ENCODE measurements around the gene PXDN.
A peak's percentile ranks its signal among the peaks of the same experiment; 100 is the strongest.

The PXDN gene

DNA sequence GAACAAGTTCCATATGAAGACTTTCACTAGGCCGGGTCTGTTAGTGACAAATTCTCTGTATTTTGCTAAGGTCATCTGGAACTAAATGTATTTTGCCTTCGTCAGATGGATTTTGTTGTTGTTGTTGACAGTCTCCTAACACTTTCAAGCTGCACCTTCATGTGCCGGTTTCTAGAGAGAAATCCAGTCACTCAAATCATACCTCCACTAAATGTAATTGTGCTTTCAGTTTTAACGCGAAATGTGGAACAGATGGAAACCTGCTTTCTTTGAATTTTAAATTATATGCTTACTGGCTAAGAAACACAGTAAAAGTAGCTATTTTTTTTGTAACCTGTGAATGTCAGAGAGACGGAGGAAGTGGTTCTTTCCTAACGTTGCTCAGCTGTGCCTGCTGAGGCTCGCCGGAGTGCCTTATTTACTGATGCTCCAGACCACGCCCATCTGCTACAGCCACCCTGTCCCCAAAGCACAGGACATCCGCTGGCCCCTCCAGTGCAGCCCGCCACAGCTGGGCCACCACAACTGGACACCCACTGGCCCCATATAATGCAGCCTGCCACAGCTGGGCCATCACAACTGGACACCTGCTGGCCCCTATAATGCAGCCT is 134.7 kb downstream of the PXDN start:
- no peak overlapping the region for H3K4me3 ChIP-seq (ENCODE audit: control insufficient read depth, low read depth, low read length)
- TF ChIP-seq CTCF (conservative IDR thresholded peaks at IDR 0.05; ENCODE audit: control insufficient read depth, insufficient read depth, low read depth, low read length), result no peak
- no peak for DNase-seq (ENCODE audit: low read depth)

- no peak for DNase-seq (ENCODE audit: low read depth)
- H3K4me3 ChIP-seq (ENCODE audit: control insufficient read depth, low read depth, low read length), result no peak overlapping the region
- no peak for TF ChIP-seq CTCF (conservative IDR thresholded peaks at IDR 0.05; ENCODE audit: control insufficient read depth, insufficient read depth, low read depth, low read length)
Measured at GRCh38 chr2:1609040-1609439, 135.3 kb downstream of the PXDN start.

DNA sequence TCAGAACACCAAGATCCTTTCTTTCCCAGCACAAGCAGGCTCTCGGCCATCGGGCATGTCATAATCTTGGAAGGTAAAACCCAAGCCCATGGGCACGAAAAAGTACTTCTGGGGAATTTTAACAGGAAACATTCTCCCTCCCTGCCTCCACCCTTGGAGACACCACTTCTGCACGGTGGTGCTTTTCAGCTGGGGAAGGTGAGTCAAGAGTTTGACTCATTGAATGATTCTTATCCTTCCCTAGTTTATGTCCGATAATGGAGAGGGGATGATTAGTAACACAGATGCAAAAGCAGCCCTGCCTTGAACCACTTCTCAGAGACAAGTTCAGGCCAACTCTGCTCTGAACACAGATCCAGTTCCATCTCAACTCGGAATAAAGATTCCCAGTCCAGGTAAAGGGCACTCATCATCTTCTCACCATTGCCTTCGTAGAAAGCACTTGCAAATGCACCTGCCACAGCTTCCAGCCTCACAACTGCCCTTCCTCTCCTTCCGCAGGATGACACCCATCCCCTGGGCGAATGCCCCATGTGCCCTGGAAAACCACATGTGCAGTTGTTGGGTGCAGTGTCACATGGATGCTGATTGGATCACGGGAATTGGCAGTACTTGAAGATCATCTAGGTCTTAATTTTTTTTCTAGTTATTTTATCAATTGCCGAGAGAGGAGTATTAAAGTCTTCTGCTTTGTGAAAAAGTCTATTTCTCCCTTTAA is 136.2 kb downstream of the PXDN start:
- DNase-seq (ENCODE audit: low read depth), result peak; percentile 50
- TF ChIP-seq CTCF (conservative IDR thresholded peaks at IDR 0.05; ENCODE audit: control insufficient read depth, insufficient read depth, low read depth, low read length), result no peak
- no peak overlapping the region for H3K4me3 ChIP-seq (ENCODE audit: control insufficient read depth, low read depth, low read length)

DNA sequence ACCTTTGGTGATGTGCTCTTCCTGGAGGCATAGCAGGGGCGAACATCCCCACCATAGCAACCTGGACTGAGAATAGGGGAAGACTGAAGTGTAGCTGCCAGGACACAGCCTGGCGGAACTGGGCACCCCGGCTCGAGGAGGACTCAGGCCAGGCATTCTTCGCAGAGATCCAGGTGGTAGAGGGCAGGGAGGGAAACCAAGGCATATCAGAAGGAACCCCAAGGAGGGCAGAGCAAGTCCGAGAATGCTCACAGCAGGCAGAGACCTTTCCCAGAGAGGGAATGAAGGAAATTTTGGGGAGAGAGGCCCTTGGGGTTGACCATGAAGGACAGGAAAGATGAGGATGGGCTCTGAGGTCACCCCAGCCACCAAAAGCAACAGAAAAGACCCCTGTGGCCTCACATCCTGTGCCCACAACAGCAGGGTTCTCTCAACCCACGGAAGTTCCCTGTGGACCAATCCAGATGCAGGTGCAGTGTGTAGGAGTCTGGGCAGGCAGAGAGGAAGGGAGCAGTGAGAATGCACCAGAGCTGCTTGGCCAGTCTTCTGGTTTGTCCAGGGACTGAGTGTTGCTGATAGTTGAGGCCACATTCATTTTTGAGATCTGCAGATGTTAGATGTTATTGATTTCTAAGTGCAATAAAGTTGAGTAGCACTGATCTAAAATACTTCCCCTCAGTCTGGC is 136.9 kb downstream of the PXDN start:
- H3K4me3 ChIP-seq (ENCODE audit: control insufficient read depth, low read depth, low read length), result no peak overlapping the region
- no peak for TF ChIP-seq CTCF (conservative IDR thresholded peaks at IDR 0.05; ENCODE audit: control insufficient read depth, insufficient read depth, low read depth, low read length)
- DNase-seq (ENCODE audit: low read depth), result no peak

- DNase-seq (ENCODE audit: low read depth), result no peak
- TF ChIP-seq CTCF (conservative IDR thresholded peaks at IDR 0.05; ENCODE audit: control insufficient read depth, insufficient read depth, low read depth, low read length), result no peak
- no peak overlapping the region for H3K4me3 ChIP-seq (ENCODE audit: control insufficient read depth, low read depth, low read length)
Measured at GRCh38 chr2:1606421-1607235, 137.7 kb downstream of the PXDN start.

DNA sequence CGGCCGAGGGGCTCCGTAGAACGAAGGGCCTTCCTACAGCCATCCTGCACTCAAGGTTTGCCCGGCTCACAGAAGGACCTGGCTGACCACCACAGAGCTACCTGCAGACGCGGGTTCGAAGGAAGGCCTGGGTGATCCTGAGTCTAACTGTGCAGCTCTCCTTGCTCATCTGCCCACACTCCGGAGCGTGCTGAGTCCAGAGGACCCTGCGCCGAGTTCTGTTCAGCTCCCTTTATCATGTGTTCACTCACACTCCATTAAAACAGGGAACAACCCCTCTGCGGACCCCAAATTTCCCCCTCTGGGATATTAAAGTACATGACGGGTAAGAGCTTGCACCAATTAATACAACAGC is 138.3 kb downstream of the PXDN start:
- H3K4me3 ChIP-seq (ENCODE audit: control insufficient read depth, low read depth, low read length), result no peak overlapping the region

More for the DNA sequence above, 138.3 kb downstream of the PXDN start:
- DNase-seq (ENCODE audit: low read depth), result no peak
- TF ChIP-seq CTCF (conservative IDR thresholded peaks at IDR 0.05; ENCODE audit: control insufficient read depth, insufficient read depth, low read depth, low read length), result no peak
